CD4-positive, alpha-beta T cell treated with Interleukin-4 for 1 hour (primary cell): Measurements from ENCODE around the gene HLCS.

Experiments used
- DNase-seq, 2 donors: peaks; one replicate each; pipeline ENCODE4 v3.0.0-alpha.2; 2020 to 2022

HLCS gene

DNA sequence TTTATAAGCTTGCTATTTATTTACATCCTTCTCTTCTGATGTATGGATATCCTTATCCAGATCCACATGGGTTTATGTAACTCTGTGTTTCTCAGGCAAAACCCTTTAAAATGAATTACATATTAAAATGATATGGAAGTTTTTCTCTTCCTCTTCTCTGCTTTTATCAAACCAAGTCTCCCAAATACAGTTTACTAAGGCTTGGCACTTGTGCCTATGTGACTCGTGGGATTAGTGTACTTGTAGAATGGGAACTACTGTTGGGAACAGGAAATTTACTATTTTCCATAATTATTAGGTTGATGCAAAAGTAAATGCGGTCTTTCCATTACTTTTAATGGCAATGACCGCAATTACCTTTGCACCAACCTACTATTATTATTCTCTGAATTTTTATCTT lies 252.7 kb downstream of the HLCS start:
- no peak for DNase-seq

DNA sequence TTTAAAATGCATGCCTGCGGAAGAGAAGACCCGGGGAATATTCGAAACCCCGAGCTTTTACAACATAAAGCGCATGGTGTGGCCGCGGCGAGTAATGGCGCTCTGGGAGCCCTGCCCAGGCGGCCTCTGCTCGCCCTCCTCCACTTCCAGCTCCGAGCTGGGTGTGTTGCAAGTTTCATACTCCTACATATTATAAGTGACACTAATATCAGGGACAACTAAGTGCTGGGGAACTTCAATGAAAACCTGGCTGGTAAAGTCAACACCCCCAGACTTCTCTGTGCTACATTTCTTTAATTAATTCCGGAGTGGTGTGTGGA lies 255.8 kb downstream of the HLCS start:
- no peak for DNase-seq

DNA sequence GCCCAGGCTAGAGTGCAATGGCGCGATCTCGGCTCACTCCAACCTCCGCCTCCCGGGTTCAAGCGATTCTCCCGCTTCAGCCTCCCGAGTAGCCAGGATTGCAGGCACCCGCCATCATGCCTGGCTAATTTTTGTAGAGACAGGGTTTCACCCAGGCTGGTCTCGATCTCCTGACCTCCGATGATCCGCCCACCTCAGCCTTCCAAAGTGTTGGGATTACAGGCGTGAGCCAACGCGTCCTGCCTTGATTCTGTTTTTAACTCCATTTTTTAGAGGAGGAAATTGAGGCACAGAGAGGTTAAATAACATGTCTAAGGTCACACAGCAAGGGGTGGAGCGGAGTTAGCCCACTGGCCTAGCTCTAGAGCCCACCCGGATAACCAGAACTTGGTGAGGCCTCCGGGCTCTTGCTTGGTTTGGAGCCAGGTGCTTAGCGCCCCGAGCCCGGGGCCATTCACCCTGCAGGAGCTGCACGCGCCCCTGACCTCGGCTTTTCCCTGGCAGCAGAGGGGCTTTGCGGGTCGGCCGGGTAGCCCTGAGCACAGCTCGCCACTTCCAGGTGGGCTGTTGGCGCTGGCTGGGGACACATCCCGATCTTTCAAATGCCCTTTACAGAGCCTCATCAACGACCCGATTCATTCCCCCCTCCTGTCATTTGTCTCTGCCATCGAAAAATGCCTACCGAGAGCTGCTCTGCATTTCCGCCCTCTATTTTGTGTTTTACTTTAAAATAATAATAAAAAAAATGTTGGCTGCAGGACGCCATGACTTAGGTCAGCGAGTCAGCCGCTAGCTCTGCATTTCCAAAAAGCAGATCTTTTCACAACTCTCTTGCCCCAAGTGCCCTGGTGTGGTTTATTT lies 256.4 kb downstream of the HLCS start:
- no peak for DNase-seq

DNA sequence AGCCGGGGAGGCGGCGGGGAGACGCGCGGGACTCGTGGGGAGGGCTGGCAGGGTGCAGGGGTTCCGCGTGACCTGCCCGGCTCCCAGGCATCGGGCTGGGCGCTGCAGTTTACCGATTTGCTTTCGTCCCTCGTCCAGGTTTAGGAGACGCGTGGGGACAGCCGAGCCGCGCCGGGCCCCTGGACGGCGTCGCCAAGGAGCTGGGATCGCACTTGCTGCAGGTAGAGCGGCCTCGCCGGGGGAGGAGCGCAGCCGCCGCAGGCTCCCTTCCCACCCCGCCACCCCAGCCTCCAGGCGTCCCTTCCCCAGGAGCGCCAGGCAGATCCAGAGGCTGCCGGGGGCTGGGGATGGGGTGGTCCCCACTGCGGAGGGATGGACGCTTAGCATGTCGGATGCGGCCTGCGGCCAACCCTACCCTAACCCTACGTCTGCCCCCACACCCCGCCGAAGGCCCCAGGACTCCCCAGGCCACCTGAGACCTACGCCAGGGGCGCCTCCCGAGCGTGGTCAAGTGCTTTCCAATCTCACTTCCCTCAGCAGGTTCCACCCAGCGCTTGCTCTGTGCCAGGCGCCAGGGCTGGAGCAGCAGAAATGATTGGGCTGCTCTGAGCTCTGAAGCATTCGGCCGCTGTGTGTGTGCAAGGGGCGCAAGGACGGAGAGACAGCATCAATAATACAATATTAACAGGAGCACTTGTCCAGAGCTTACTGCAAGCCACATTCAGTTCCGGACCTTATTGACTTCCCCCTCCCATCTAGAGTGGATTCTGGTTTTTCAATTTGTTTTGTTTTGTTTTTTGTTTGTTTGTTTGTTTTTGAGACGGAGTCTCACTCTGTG lies 257.2 kb downstream of the HLCS start:
- peak in 1 of 2 donors; percentile 2 for DNase-seq

DNA sequence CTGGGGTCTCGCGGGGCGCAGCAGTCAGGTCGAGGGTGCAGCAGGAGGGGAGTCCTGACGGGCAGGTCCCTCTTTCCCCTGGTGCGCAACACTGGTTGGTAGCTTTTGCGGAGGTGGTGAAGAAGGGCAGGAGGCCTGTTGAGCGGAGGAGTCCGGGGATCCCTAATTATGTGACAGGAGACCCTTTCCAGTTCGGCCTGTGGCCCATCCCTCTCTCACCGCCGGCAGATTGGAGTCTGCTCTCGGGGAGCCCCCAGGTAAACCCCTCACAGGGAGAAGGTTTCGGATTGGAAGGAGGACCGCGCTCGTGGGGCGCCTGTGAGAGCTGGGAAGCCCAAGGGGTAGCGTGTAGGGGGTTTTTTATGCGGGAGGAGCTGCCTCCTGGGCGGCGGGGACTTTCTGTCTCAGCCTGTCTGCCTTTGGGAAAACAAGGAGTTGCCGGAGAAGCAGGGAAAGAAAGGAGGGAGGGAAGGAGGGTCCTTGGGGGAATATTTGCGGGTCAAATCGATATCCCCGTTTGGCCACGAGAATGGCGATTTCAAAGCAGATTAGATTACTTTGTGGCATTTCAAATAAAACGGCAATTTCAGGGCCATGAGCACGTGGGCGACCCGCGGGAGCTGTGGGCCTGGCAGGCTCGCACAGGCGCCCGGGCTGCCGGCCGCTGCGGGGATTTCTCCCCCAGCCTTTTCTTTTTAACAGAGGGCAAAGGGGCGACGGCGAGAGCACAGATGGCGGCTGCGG lies 258.0 kb downstream of the HLCS start:
- peak in 1 of 2 donors; percentile 7 for DNase-seq

DNA sequence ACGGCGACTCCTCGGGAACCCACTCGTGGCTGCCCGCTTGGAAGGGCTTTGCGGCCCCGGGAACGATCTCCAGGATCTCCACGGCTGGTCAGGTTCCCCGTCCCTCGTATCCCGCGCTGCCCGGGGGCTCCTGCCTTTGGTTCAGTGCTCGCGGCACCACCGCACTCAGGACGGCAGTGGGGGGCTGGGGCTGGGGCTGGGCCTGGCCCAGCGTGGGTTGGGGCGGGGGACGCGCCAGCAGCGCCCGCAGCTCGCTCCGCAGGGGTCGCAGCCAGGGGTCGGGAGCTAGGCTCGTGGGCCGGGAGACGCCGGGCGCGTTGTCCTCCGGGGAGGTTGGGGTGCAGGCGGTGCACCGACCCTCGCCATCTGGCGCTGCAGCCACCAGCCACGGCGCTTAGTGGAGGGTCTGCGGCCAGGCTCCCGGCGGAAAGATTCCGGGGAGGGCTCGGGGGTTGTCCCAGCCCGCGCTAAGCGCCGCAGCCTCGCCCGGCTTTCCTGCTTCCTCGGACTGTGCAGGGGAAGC lies 258.6 kb downstream of the HLCS start:
- peak in 1 of 2 donors; percentile 0 for DNase-seq

DNA sequence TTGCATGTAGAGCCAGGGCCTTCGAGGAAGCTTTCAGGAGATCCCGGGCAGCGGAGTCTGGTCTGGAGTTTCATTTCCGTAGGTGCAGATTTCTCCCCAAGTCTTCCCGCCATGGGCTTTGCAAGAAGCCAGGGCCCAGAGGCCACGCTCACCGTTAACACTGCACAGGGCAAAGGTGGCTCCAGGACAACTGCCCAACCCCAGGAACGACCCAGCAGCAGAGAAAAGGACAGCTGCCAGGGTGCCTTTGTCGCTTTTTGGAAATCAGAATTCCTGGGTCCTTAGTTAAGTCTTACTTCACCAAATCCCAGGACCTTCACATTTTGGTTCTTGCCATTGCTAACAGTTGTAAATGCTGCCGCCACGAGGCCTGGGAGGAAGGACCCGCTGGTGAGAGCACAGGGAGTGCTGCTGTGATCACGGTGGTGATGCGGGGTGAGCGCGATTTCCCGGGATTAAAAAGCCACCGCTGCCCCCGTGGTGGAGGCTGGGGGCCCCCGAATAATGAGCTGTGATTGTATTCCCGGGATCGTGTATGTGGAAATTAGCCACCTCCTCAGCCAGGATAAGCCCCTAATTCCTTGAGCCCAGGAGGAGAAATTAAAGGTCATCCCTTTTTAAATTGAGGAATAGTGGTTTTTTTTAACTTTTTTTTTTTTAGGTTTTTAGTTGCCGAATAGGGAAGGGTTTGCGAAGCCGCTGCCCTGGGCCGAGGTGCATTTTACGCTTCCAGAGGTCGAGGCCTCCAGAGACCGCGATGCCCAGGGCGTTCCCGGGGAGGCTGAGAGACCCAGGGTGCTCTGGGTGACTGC lies 259.3 kb downstream of the HLCS start:
- DNase-seq = peak in 1 of 2 donors; percentile 4

DNA sequence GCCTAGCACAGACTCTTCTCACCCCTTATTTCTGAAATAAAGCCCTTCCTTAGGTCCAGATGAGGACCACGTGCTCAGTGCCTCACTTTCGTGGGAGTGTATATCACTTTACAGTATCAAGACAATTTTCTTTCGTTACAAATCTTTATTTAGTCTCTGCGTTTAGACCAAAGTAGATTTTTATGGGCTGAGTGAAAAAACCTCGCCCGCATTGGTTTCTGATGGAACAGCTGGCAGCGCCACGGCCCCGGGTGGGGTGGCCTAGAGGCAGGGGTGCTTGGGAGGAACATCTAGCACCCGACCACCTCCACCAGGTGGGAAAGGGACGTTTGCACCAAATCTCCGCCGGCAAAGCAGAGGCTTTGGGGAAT lies 260.0 kb downstream of the HLCS start:
- DNase-seq = peak in 1 of 2 donors; percentile 4

DNA sequence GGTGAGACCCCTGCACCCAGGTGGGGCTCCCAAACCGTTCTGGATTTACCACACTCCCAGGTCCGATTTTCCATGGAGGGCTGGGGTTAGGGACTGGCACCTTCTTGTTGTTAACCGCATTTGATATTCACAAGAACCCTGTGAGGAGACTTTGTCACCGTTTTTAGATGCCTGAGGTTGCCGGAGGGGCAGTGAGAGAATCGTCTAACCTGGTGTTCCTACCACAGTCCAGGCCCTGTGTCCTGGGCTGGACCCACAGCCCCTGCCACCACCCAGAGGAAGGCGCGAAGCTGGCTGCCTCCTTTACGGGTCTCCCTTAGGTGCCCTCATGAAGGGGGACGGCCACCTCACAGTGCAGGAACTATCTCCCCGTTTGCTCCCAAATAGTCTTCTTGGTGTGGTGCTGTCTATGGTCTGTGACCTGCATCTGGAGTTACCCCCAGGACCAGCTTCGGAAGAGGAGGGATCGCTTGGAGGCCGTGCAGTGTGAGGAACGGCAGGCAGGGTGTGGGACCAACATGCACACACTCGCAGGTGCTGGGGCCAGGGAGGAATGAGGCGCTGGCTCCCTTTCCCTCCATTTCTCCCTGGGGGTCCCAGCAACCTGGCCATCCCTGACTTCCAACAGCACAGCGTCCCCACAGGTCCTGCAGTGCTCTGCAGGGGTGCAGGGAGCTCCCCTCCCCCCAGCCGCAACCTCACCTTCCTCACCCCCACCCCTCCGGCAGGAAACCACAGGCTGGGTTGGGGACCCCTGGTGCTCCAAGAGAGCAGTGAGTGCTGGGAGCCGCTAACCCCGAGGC lies 260.6 kb downstream of the HLCS start:
- DNase-seq = no peak

DNA sequence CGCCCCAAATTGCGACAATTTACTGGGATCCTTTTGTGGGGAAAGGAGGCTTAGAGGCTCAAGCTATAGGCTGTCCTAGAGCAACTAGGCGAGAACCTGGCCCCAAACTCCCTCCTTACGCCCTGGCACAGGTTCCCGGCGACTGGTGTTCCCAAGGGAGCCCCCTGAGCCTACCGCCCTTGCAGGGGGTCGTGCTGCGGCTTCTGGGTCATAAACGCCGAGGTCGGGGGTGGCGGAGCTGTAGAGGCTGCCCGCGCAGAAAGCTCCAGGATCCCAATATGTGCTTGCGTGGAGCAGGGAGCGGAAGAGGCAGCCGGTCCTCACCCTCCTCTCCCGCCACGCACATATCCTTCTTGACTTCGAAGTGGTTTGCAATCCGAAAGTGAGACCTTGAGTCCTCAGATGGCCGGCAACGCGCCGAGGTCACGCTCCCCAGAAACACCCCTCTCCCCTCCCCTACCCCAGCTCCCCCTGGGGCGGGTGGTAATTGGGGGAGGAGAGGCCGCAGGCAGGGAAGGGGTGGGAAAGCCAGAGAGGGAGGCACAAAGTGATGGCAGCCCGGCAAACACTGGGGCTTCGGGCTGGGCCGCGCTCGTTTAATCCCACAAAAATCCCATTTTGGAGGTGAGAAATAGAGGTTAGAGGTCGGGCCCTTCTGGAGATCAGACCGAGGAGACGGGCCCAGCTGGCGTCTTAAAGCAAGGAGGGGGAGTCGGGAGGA lies 261.4 kb downstream of the HLCS start:
- no peak for DNase-seq

DNA sequence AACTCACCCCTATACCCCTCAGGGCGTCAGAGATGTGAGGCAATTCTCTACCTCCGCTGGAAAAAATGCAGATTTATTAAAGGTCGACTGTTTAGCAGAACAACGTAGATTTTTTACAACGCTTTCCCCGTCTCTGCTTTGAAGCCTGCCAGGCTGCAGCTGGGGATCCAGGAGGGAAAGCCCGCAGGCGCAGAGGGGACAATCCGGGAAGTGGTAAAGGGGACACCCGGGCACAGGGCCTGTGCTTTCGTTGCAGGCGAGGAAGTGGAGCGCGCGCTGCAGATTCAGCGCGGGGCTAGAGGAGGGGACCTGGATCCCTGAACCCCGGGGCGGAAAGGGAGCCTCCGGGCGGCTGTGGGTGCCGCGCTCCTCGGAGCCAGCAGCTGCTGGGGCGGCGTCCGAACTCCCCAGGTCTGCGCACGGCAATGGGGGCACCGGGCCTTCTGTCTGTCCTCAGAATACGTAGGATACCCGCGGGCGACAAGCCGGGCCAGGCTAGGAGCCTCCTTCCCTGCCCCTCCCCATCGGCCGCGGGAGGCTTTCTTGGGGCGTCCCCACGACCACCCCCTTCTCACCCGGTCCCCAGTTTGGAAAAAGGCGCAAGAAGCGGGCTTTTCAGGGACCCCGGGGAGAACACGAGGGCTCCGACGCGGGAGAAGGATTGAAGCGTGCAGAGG lies 262.1 kb downstream of the HLCS start:
- DNase-seq = no peak

DNA sequence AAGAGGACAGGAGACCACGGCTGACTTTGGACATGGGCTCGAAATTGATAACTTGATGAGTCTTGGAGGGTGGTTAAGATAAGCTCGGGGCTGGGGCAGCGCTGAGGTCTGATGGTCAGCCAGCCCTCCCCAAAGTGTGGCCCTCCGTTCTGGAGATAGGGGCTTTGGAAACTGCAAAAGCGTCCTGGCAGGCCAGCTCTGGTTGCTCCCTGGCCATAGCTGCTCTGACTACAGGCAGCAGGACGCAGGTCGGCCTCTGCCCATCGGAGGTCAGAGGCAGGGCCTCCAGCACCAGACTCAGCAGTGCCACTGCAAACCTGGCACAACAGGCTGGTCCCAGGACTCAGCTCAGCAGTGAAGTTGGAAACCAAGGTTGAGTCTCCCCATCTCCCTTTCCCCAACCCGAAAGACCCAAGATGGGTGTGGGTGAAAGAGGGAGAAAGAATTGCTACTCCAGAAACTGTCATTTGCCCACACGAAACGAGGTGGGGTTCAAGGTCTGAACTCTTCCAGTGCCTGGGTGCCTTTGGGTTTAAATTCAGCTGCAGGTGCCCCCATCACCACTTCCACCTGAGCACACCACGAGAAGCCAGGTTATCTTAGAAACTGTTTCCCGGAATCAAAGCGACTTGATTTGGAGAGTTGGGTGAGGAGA lies 262.7 kb downstream of the HLCS start:
- no peak for DNase-seq

DNA sequence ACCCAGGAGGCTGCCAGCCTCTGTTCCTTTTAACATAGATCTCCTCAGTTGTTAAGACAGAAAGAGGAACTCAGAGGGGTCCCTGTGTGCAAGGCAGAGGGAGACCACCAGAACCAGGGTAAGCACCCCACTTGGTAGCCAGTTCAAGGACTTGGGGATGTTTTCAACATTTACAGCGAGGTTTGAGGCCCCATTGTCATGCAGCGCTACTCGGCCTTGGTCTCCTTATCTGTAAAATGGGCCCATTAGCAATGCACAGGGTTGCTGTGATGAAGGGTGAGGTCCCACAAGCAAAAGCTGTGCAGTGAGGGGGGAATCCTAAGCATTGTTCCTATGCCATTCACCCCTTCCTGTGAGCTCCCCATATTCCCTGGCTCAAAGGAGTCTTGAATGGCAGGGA lies 263.3 kb downstream of the HLCS start:
- DNase-seq = no peak

DNA sequence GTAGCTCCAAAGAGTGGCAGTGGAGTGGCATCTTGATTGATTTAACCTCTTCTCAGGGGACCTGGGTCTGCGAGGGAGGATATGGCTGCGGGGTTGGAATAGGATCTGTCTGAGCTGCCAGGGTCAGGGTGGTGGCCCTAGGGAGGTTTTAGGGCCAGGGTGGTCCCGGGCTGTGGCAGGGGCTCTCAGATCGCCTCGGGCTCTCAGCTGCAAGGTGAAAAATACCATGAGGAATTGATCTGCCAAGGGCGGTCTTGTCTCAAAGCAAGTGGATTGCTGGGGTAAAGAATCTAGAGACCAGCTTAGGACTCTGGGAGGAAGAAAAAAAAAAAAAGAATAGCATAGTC lies 263.9 kb downstream of the HLCS start:
- no peak for DNase-seq

DNA sequence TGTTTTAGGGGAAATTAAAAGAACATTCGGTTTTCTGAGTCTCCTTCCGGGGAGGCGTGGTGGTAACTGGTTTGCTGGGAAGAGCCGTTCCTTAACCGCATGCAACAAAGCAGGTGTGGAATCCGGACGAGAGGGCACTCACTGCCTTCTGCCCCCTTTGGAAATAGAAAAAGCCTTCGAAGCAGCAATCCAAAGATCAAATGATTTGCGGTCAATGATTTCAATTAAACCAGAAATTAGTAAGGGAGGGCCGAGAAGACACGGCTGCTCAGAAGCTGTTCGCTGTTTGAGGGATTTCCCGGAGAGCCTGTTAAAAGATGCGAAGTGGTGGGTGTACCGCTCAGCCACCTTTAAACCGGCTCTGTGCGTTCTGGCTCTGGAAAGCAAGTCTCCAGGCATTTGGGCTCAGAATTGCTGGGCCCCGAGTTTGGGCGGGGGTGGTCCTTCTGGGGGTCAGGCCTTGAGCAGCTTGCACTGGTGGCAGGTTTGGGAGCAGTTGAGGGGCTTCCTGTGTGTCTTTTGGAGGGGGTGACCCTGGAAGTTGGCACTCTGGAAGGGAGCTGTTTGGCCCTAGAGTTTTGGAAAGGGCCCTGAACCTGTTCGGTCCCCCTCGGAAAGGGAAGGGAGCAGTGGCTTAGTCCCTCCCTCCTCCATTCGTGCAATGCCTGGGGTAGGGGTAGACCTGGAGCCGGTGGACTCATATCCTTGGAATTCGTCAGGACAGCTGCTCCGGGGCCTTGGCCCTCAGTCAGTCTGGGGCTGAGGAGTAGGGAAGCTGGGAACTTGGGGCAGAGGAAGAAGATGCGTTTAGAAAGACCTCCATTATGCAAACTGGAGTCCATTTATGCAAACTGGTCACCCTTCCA lies 264.5 kb downstream of the HLCS start:
- DNase-seq = no peak

DNA sequence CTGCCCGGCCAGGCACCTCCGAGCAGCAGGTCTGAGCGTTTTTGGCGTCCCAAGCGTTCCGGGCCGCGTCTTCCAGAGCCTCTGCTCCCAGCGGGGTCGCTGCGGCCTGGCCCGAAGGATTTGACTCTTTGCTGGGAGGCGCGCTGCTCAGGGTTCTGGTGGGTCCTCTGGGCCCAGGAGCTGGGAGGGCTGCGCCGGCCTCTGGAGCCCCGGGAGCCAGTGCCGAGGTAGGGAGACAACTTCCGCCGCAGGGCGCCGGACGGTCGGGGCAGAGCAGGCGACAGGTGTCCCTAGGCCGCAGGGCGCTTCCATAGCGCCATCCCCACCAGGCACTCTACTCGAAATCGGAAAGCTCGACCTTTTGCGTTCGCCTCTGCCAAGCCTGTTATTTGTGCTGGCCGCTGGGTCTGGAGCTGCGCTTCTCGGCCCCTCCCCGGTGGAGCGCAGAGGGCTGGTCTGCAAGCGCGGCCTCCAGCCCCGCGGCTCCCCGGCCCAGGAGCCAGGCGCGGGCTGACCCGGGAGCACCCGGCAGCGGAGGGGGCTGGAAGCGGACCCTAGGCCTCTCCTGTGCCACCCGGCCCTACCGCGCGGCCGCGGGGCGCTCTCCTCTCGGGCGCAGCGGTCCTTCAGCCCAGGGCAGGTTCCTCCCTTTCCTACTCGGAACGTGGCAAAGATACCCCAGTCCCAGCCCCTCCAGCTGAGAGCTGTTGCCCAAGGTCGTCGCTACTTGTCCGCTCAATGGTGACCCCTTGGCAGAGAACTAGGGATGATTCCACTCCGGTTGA lies 265.3 kb downstream of the HLCS start:
- DNase-seq = no peak
